ENCODE results near the gene PAGE3.

Gene PAGE3, protein sequence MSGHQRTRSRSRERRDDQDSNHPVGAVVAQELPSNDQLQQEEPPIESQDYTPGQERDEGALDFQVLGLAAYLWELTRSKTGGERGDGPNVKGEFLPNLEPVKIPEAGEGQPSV

DNA sequence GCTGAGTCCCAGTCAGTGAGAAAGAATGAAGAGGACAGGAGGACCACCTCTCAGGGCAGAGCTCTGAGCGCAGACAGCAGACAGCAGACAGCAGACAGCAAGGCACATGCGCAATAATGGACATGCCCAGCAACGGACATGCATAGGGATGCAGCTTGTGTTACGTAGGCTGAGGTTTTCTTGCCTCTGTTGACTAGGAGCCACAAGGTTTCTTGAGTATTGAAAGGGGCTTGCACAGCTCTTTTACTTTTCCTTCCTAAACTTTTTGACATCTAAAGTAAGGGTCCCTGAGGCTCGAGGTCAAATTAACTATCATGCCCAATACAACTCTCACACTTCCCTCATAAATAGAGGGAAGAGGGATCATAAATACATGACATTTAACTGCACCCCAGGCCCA is at the start of gene PAGE3:
TSS of gene PAGE3 (minus strand) at position 101 of the 400 bp plus-strand sequence. CDS start 1,013 bp downstream, outside the sequence.
- TF ChIP-seq, protein P1, sequence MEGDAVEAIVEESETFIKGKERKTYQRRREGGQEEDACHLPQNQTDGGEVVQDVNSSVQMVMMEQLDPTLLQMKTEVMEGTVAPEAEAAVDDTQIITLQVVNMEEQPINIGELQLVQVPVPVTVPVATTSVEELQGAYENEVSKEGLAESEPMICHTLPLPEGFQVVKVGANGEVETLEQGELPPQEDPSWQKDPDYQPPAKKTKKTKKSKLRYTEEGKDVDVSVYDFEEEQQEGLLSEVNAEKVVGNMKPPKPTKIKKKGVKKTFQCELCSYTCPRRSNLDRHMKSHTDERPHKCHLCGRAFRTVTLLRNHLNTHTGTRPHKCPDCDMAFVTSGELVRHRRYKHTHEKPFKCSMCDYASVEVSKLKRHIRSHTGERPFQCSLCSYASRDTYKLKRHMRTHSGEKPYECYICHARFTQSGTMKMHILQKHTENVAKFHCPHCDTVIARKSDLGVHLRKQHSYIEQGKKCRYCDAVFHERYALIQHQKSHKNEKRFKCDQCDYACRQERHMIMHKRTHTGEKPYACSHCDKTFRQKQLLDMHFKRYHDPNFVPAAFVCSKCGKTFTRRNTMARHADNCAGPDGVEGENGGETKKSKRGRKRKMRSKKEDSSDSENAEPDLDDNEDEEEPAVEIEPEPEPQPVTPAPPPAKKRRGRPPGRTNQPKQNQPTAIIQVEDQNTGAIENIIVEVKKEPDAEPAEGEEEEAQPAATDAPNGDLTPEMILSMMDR (IDR thresholded peaks at IDR 0.05; ENCODE audit: borderline replicate concordance, insufficient read depth, low read depth, low read length): no peak
- no peak within 1 kb of the TSS for H3K4me3 ChIP-seq (ENCODE audit: low read depth, low read length)

DNA sequence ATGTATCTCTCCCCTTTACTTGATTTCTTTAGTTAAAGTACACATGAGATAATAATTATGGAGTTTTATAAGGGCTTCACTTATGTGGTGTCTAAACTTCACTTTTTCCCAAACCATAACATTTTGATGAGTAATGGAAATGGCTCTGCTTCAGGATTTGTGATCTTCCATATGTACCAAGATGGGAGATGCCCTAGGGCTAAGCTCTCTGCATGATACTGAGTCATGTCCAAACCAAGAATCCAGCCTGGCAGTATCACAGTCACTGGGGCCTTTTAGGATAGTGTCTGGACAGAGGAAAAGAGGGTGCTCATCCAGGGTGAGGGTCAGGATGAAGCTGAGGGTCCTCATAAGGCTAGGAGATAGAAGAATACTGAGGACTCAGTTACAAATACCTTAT is 47.9 kb upstream of the PAGE3 start:
- TF ChIP-seq, protein P1 (IDR thresholded peaks at IDR 0.05; ENCODE audit: borderline replicate concordance, insufficient read depth, low read depth, low read length): no peak
- H3K4me3 ChIP-seq (ENCODE audit: low read depth, low read length): no peak overlapping the region

DNA sequence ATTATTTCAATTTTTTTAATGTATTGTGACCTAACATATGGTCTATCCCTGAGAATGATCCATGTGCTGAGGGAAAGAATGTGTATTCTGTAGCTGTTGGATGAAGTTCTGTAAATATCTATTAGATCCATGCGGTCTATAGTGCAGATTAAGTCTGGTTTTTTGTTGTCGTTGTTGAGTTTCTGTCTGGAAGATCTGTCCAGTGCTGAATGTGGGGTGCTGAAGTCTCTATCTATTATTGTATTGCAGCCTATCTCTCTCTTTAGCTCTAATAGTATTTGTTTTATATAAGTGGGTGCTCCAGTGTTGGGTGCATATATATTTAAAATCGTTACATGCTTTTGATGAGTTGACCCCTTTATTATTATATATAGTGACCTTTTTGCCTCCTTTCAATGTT is 26.2 kb upstream of the PAGE3 start:
- H3K4me3 ChIP-seq (ENCODE audit: low read depth, low read length): no peak overlapping the region
- TF ChIP-seq, protein P1 (IDR thresholded peaks at IDR 0.05; ENCODE audit: borderline replicate concordance, insufficient read depth, low read depth, low read length): no peak

DNA sequence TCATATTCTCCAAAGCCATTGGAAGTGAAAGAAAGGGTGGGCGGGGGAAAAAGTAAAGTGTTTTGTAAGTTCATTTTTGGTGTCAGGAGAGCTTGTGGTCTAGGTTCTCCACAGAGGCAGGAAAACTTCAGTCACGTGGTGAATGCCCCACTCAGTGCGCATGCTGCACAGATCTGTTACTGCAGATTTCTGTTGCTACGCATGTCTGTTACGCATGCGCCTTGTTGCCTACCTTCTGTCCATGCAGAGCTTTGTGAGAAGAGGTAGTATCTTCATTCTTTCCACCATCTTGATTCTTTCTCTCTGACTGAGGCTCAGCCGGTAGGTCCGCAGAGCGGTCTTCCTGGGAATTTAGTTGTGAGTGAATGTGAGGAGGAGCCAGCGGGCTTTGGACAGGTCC is 15.1 kb upstream of the PAGE3 start:
- H3K4me3 ChIP-seq (ENCODE audit: low read depth, low read length): no peak overlapping the region
- TF ChIP-seq, protein P1 (IDR thresholded peaks at IDR 0.05; ENCODE audit: borderline replicate concordance, insufficient read depth, low read depth, low read length): no peak

DNA sequence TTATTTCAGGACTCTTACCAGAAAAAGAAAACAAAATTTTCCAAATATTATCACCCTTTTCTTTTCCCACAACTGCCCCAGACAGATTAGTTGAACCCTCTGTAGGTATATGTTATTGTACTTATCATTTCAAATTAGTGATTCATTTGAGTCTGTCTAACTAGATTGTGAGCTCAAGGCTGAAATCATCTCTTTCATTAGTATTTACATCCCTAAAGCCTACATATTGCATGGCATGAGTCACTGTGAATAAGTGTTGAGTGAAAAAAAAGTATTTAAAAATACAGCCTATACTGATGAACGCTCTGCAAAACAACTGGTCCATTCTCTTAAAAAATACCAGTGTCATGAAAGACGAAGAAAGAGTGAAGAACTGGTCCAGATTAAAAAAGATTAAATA is 3.9 kb downstream of the PAGE3 start:
- TF ChIP-seq, protein P1 (IDR thresholded peaks at IDR 0.05; ENCODE audit: borderline replicate concordance, insufficient read depth, low read depth, low read length): no peak
- H3K4me3 ChIP-seq (ENCODE audit: low read depth, low read length): no peak overlapping the region

DNA sequence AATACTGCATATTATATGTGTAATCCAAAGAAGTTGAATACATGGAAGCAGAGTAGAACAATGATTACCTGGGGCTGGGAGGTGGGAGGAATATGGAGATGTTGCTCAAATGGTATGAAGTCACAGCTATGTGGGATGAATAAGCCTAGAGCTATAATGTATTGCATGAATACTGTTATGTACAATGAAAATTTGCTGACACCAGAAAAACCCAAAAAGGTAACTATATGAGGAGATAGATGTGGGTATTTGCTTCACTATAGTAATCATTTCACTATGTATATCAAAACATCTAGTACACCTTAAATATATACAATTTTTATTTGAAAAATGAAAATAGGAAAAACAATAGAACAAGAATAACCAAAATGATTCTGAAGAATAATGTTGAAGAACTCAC is 11.2 kb downstream of the PAGE3 start:
- TF ChIP-seq, protein P1 (IDR thresholded peaks at IDR 0.05; ENCODE audit: borderline replicate concordance, insufficient read depth, low read depth, low read length): no peak

DNA sequence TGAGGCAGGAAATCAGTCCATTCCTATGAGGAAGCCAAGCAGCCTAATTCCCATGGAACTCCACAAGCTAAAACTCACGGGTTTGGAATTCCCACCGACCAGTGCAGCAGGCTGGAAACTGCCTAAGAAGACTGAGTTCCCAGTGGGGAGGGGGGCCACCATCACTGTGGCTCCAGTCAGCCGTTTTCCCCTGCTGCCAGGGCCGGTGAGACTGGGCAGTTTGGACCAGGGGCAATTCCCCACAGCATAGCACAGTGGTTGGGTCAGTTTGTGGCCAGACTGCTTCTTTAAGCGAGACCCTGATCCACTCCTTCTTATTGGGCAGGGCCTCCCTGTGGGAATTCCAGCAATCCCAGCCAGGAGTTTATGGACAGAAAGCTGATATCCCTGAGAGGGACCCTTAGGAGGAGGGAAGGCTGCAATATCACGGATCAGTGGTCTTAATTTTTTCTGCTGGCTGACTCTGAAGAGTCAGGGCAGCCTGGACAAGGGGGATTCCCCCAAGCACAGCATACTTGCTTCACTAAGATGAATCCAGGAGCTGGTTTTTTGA is 23.9 kb downstream of the PAGE3 start:
- H3K4me3 ChIP-seq (ENCODE audit: low read depth, low read length): no peak overlapping the region
- TF ChIP-seq, protein P1 (IDR thresholded peaks at IDR 0.05; ENCODE audit: borderline replicate concordance, insufficient read depth, low read depth, low read length): no peak

More for the DNA sequence above, 11.2 kb downstream of the PAGE3 start:
- no peak overlapping the region for H3K4me3 ChIP-seq (ENCODE audit: low read depth, low read length)
